Stimulated activated CD4-positive, alpha-beta T cell treated with anti-CD3 and anti-CD28 coated beads, Interleukin-15, amount 100 ng/mL, for 48 hours (primary cell): ENCODE results near the gene CYP4Z1.
"Not testable (repeated sequence)": the region's sequence is repeated elsewhere in the genome, so short reads cannot be mapped to it uniquely, and the experiment has no call there.

ENCODE experiments used
- DNase-seq, 2 donors: peaks; one replicate each; pipeline ENCODE4 v3.0.0-alpha.2; 2020; ENCODE audit warnings: low read depth in 2 of 2

CYP4Z1 gene

GRCh38 chr1:47067097-47067594 lies at the start of gene CYP4Z1:
Gene CYP4Z1, plus strand, starts transcription at chr1:47067231. Its CDS starts 260 bp downstream, at chr1:47067491.
- DNase-seq: no peak

- no peak for DNase-seq
These were observed 46.0 kb upstream of the CYP4Z1 start for GRCh38 chr1:47021070-47021469.

- DNase-seq: no peak
These were observed 43.5 kb upstream of the CYP4Z1 start, which contains the start of gene CYP4X1 for GRCh38 chr1:47023268-47024140. Gene CYP4X1, plus strand, starts transcription at chr1:47023669. Its CDS starts 149 bp downstream, at chr1:47023818.

GRCh38 chr1:47024141-47024801 lies 42.8 kb upstream of the CYP4Z1 start:
- DNase-seq: no peak

- DNase-seq: no peak
These were observed 36.7 kb upstream of the CYP4Z1 start for GRCh38 chr1:47030170-47030805.

- no peak for DNase-seq
These were observed 36.0 kb upstream of the CYP4Z1 start for GRCh38 chr1:47031059-47031458.

GRCh38 chr1:47031585-47031984 lies 35.4 kb upstream of the CYP4Z1 start:
- no peak for DNase-seq

- DNase-seq: no peak
These were observed 30.3 kb upstream of the CYP4Z1 start for GRCh38 chr1:47036764-47037163.

GRCh38 chr1:47059376-47059775 lies 7.7 kb upstream of the CYP4Z1 start:
- DNase-seq: no peak

GRCh38 chr1:47069080-47069479 lies 2.0 kb downstream of the CYP4Z1 start:
- not testable (repeated sequence) for DNase-seq

- DNase-seq: not testable (repeated sequence)
These were observed 2.5 kb downstream of the CYP4Z1 start for GRCh38 chr1:47069509-47069908.

GRCh38 chr1:47089356-47089755 lies 22.3 kb downstream of the CYP4Z1 start:
- peak; percentile 7 to 12 for DNase-seq

GRCh38 chr1:47091476-47091875 lies 24.4 kb downstream of the CYP4Z1 start:
- DNase-seq: not testable (repeated sequence)

- DNase-seq: no peak
These were observed 37.8 kb downstream of the CYP4Z1 start for GRCh38 chr1:47104816-47105215.

- no peak for DNase-seq
These were observed 39.8 kb downstream of the CYP4Z1 start for GRCh38 chr1:47106792-47107191.

GRCh38 chr1:47107851-47108574 lies 41.0 kb downstream of the CYP4Z1 start:
- not testable (repeated sequence) for DNase-seq

- DNase-seq: not testable (repeated sequence)
These were observed 42.5 kb downstream of the CYP4Z1 start for GRCh38 chr1:47109482-47109881.

GRCh38 chr1:47113178-47113577 lies 46.1 kb downstream of the CYP4Z1 start:
- no peak for DNase-seq

GRCh38 chr1:47121039-47121438 lies 54.0 kb downstream of the CYP4Z1 start:
- DNase-seq: not testable (repeated sequence)

GRCh38 chr1:47124834-47125233 lies 57.8 kb downstream of the CYP4Z1 start:
- DNase-seq: not testable (repeated sequence)

GRCh38 chr1:47126997-47127396 lies 60.0 kb downstream of the CYP4Z1 start:
- DNase-seq: not testable (repeated sequence)
